Measurements from ENCODE around the gene ZNRD2. TPM values are rescaled to one million over a fixed set of nuclear protein-coding genes. Genes with fewer than 3 reads are reported as not detected.

ZNRD2 gene
- total RNA-seq, 1 experiment from 2014 or later: 45.8 TPM

DNA sequence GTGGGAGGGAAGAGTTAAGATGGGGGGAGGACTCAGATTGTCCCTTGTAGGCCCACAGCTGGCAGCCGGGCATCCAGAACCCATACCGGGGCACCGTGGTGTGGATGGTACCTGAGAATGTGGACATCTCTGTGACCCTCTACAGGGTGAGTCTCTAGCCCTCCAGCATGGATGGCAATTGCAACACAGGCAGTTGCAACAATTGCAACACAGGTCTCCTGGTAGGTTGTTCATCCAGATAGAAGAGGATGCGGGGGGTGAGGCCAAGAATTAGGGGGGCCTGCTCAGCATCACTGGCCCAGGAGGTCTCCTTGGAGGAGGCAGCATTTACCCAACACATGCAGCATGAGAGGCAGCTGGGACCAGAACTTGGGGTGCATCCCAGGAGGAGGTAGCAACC lies 9.0 kb downstream of the ZNRD2 start:
- no peak overlapping the region for H2AK5ac ChIP-seq (ENCODE audit: insufficient read length, low read length)
- H3K9ac ChIP-seq (ENCODE audit: extremely low read depth, insufficient read length, low read length): no peak overlapping the region
- no peaks in the 10 kb centered on the region for H3K79me1 ChIP-seq (ENCODE audit: insufficient read depth, low read depth, low read length, poor library complexity, severe bottlenecking)
- peaks cover 15 to 24% of the 10 kb centered on the region in 2 experiments for H3K4me1 Mint-ChIP-seq
- no peak overlapping the region for H2BK20ac ChIP-seq (ENCODE audit: low read depth, low read length, poor library complexity, severe bottlenecking)
- no peak overlapping the region for H3K27ac Mint-ChIP-seq
- no peak overlapping the region for H3K23ac ChIP-seq (ENCODE audit: insufficient read length, low read depth, low read length)
- H4K8ac ChIP-seq (replicated peaks; ENCODE audit: insufficient read length, low read depth, low read length): no peak overlapping the region
- TF ChIP-seq, protein P1, sequence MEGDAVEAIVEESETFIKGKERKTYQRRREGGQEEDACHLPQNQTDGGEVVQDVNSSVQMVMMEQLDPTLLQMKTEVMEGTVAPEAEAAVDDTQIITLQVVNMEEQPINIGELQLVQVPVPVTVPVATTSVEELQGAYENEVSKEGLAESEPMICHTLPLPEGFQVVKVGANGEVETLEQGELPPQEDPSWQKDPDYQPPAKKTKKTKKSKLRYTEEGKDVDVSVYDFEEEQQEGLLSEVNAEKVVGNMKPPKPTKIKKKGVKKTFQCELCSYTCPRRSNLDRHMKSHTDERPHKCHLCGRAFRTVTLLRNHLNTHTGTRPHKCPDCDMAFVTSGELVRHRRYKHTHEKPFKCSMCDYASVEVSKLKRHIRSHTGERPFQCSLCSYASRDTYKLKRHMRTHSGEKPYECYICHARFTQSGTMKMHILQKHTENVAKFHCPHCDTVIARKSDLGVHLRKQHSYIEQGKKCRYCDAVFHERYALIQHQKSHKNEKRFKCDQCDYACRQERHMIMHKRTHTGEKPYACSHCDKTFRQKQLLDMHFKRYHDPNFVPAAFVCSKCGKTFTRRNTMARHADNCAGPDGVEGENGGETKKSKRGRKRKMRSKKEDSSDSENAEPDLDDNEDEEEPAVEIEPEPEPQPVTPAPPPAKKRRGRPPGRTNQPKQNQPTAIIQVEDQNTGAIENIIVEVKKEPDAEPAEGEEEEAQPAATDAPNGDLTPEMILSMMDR (conservative IDR thresholded peaks at IDR 0.05): no peak
- no peaks in the 10 kb centered on the region for H4K20me1 ChIP-seq (ENCODE audit: control insufficient read depth, insufficient read depth, insufficient read length)
- H3K79me2 ChIP-seq (ENCODE audit: insufficient read depth, low read length): no peaks in the 10 kb centered on the region
- H3K4me3 Mint-ChIP-seq: no peak overlapping the region
- no peak overlapping the region for H2BK120ac ChIP-seq (ENCODE audit: low read depth, low read length, poor library complexity, severe bottlenecking)
- no peak overlapping the region for H2BK15ac ChIP-seq (ENCODE audit: low read depth, low read length)
- no peak for DNase-seq
- H3K9me3 ChIP-seq (ENCODE audit: control insufficient read depth, low read depth, low read length): no peaks in the 10 kb centered on the region
- no peak overlapping the region for H3K14ac ChIP-seq (ENCODE audit: insufficient read depth, low read length)
- H3K27me3 ChIP-seq (ENCODE audit: insufficient read depth, low read length): peaks cover 8% of the 10 kb centered on the region; the same call in 1 of the 2 replicates
- H3K4me1 ChIP-seq (ENCODE audit: insufficient read depth, low read length): no peaks in the 10 kb centered on the region
- peaks cover 33% of the 10 kb centered on the region for H3K27me3 Mint-ChIP-seq (ENCODE audit: low read depth)
- no peak overlapping the region for H3T11ph ChIP-seq (ENCODE audit: low read length)
- no peak overlapping the region for H3K4ac ChIP-seq (ENCODE audit: low read depth, low read length)
- no peaks in the 10 kb centered on the region for H3K36me3 Mint-ChIP-seq (ENCODE audit: insufficient read depth in 1 of 3, low read depth in 3 of 3)
- no peak overlapping the region for H3K56ac ChIP-seq (ENCODE audit: insufficient read length, low read depth, low read length)
- H3K18ac ChIP-seq (ENCODE audit: insufficient read length, low read depth, low read length): no peak overlapping the region
- no peak overlapping the region for H3K4me2 ChIP-seq (ENCODE audit: insufficient read depth, insufficient read length, low read length)
- H3K23me2 ChIP-seq (ENCODE audit: insufficient read length, low read depth, low read length, poor library complexity, severe bottlenecking): peaks cover 7% of the 10 kb centered on the region
- no peak overlapping the region for H2AFZ ChIP-seq (ENCODE audit: low read length)
- H4K91ac ChIP-seq (ENCODE audit: insufficient read length, low read depth, low read length): no peak overlapping the region
- no peak overlapping the region for H4K5ac ChIP-seq (ENCODE audit: insufficient read length, low read depth, low read length)
- WGBS (ENCODE audit: extremely low coverage, insufficient read length, low lambda C conversion rate): no CpG with 5 or more reads among the region's 4 CpGs
- no peaks in the 10 kb centered on the region for H3K9me3 Mint-ChIP-seq
- H3K27ac ChIP-seq (ENCODE audit: insufficient read length, low read depth, low read length): no peak overlapping the region
- H2BK12ac ChIP-seq (ENCODE audit: insufficient read length, low read depth, low read length): no peak overlapping the region
- H2BK5ac ChIP-seq (ENCODE audit: insufficient read length, low read length): no peak overlapping the region

Data from H9 (cell line).